Thyroid gland (tissue), 4 donors: Measurements from ENCODE around the gene KIRREL3.

Experiments used
- CTCF ChIP-seq, 6 experiments: fragments of 200-600 bp in 3 of 6; fragments of 450-650 bp in 3 of 6; sonication (generic) in 3 of 6; IDR thresholded peaks; one replicate each; pipeline ENCODE4 v1.5.1; 2016 to 2019; ENCODE audit warnings: antibody characterized with exemption in 6 of 6, mild to moderate bottlenecking in 2 of 6, inconsistent platforms in 1 of 6, moderate library complexity in 1 of 6
- POLR2A ChIP-seq, 2 donors: fragments of 450-650 bp; IDR thresholded peaks; one replicate each; pipeline ENCODE4 v1.6.1; 2017; ENCODE audit warnings: antibody characterized with exemption in 2 of 2, mild to moderate bottlenecking in 2 of 2, moderate library complexity in 1 of 2

GRCh38 chr11:126978165-126978564 is 22.4 kb downstream of the KIRREL3 start:
- TF ChIP-seq CTCF (IDR thresholded peaks at IDR 0.05) = no peak
- no peak for TF ChIP-seq POLR2A (IDR thresholded peaks at IDR 0.05)
